HG03469 (cell line): ENCODE results near the gene TMEM109.

Experiments
- ATAC-seq: cut with Tn5 transposase; IDR thresholded peaks from one replicate; pipeline ENCODE4 v1.9.1; 2021; ENCODE audit warnings: mild to moderate bottlenecking, moderate library complexity, moderate number of reproducible peaks; ENCODE audit not compliant: unreplicated experiment

TMEM109 gene

GRCh38 chr11:60913793-60914632 lies at the start of gene TMEM109:
Gene TMEM109, plus strand, starts transcription at chr11:60914158. Its CDS starts 5,536 bp downstream, at chr11:60919694.
- peak; percentile 31 for ATAC-seq

DNA sequence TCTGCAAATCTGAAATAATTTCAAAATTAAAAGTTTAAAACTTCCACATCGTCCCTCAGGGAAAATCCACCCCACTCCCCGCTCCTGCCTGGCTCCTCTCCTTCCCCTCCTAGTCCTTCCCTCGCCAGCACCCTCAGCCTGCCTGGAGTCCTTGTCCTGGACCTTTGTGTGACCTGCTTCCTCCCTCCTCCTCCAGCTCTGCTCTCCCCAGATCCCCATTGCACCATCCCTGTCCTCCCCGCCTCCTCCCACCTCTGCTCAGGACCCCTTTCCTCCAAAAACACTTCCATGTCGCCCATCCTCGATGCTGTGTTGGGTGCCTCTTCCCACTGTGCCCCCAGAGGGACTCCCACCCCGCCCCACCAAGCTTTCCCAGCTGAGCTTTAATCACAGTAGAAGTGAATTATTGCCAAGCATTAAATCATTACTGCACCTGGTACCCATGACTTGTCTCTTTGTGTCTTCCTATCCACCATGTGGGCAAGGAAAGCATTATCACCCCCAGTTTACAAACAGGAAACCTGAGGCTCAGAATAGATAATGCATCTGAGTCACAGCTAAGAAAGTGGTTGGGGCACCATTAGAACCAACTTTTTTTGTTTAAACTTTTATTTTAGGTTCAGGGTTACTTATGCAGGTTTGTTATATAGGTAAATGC lies 49.0 kb upstream of the TMEM109 start:
- ATAC-seq, result no peak

GRCh38 chr11:60866911-60867870 lies 46.8 kb upstream of the TMEM109 start, which contains the start of gene ZP1:
Gene ZP1, plus strand, starts transcription at chr11:60867542. Its CDS starts 20 bp downstream, at chr11:60867562.
- ATAC-seq, result no peak

GRCh38 chr11:60867871-60868681 lies 45.9 kb upstream of the TMEM109 start:
- ATAC-seq, result no peak

GRCh38 chr11:60868682-60869450 lies 45.1 kb upstream of the TMEM109 start:
- ATAC-seq, result no peak

DNA sequence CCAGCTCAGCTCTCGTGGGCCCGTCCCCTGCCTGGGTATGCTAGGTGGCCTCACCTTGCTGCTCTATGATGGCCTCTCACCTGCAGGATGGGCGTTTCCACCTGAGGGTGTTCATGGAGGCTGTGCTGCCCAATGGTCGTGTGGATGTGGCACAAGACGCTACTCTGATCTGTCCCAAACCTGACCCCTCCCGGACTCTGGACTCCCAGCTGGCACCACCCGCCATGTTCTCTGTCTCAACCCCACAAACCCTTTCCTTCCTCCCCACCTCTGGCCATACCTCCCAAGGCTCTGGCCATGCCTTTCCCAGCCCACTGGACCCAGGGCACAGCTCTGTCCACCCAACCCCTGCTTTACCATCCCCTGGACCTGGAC lies 44.5 kb upstream of the TMEM109 start:
- no peak for ATAC-seq

DNA sequence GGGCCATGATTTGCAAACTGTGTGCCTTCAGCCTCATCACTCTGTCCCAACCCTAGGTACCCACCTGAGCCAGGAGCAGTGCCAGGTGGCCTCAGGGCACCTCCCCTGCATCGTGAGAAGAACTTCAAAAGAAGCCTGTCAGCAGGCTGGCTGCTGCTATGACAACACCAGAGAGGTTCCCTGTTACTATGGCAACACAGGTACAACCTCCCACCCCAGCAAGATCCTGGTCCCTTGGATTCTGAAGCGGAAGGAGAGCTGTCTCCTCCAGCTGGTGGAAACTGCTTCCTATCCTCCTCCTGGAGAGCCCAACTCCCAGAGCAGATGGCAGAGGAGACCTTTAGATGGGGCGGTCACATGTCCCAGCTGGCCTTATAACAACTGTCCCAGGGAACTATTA lies 43.7 kb upstream of the TMEM109 start:
- ATAC-seq, result no peak

- ATAC-seq, result no peak
These were observed 43.1 kb upstream of the TMEM109 start for GRCh38 chr11:60870733-60871377.

DNA sequence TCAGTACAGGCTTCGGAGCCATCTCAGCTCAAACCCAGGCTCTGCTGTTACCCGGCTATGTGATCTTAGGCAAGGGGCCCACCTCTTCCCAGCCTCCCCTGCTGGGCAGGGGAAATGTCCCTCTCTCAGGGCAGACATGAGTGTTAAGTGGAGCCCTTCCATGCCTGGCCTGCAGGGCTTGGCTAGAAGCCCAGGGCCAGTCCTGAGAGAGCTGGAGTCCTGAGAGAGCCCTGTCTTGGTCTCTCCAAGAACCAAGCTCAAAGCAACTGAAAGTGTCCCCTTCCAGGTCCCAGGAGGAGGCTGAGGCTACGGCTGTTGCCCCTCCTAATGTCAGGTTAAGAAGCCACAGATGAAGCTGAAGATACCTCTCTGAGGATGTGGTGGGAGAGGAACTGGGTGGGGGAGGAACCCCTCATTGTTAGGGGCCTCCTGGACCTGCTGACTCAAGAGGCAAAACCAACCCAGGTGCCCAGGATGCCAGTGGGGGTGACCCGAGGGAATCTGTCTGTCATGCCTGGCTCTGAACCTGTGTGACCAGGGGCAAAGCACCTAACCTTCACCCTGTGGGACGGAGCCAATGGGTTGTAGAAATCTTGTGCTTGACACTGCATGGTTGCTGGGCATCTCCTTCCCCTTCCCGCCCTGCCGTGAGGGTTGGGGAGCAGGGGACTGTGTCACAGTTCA lies 42.4 kb upstream of the TMEM109 start:
- ATAC-seq, result no peak

DNA sequence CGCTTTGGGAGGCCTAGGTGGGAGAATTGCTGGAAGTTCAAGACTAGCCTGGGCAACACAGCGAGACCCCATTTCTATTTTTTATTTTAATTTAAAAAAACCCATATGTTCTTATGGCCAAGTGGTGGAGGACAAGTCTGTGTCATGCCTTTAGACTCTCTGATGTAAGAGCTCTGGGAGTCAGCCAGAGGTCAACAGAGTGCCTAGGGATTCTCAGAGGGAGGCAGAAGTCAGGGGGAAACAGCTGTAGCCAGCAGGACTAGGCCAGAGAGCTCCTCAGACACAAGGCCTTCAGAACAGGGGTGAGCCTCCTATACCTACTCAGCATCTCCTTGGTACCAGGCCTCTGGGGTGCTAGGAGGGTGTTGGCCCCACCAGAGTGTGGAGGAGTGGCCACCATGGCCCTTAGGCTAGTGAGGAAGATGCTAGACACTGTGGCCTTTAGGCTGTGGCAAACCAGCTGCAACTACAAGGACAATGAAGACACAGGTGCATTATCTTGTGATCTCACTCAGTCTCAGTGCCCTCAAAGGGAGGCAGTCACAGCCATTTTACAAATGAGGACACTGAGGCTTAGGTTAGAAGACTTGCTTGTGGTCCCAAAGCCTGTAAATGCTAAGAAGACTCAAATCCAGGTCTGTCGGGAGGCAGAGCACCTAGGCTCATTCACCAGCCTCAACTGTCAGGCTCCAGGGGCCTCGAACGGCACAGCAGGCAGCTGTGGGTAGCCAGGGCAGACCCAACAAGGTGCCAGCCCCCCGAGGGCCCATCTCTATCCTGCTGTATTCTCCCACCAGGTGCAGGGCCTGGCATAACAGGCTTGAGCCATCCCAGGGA lies 41.6 kb upstream of the TMEM109 start:
- no peak for ATAC-seq

DNA sequence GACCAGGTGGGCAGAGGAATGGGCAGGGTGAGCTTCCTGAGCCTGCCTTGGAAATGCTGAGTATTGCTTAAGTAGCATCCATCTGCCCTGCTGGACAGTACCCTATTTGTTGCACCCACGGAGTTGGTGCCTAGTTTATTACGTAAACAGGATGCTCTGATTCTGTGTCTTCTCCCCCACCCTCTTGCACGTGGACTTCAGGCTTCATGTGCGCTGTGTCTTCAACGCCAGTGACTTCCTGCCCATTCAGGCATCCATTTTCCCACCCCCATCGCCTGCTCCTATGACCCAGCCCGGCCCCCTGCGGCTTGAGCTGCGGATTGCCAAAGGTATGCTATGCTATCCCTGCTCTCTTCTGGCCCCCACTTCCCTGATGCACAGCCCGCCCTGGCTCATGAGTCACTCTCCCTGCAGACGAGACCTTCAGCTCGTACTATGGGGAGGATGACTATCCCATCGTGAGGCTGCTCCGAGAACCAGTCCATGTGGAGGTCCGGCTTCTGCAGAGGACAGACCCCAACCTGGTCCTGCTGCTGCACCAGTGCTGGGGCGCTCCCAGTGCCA lies 40.9 kb upstream of the TMEM109 start:
- ATAC-seq, result no peak

- ATAC-seq, result no peak
These were observed 40.4 kb upstream of the TMEM109 start for GRCh38 chr11:60873533-60873932.

DNA sequence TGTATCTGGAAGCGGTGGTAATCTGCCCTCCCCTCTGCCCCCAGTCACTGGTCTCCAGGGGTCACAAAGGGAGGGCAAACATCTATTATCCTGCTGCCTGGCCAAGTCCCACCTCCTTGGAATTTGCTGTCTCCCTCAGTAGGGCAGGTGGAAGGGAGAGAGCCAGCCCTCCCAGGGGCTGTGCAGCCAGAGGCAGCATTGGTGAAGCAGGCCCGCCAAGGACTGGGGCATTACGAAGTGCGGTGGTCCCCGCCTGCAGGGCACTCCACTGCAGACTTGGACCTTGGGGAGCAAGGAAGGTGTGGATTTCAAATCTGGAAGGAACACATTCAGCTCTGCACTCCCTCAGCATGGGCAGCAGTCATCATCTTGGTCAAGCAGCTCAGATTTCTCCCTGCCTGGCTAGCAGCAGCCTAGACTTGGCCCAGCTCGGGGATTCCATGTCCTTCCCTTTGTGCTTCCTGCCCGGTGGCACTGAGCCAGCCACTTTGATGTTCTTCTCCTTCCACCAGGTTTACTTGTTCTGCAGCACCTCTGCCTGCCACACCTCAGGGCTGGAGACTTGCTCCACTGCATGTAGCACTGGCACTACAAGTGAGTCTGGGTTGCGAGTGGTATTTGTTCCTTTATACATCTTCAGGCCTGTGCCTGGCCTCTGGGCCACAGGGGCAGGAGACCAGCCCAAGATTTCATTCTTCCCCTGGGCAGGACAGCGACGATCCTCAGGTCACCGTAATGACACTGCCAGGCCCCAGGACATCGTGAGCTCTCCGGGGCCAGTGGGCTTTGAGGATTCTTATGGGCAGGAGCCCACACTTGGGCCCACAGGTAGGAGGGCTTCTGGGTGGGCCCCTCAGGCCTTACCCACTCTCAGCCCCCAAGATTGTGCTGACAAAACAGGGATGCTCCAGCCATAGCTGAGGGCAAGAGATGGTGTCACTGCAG lies 39.3 kb upstream of the TMEM109 start:
- ATAC-seq, result no peak

- no peak for ATAC-seq
These were observed 38.4 kb upstream of the TMEM109 start for GRCh38 chr11:60875366-60876167.

- no peak for ATAC-seq
These were observed 37.8 kb upstream of the TMEM109 start for GRCh38 chr11:60876168-60876485.
